GM23338 (cell line): ENCODE measurements around the gene FAM98C. TPM values are rescaled to one million over a fixed set of nuclear protein-coding genes. Genes with fewer than 3 reads are reported as not detected.

Experiments used
- ATAC-seq: fragments of 200-7000 bp; cut with Tn5 transposase; 3 replicates; pipeline ENCODE4 v1.9.1; 2020
- DNase-seq: peaks from one replicate; pipeline ENCODE4 v3.0.0-alpha.2; 2015; ENCODE audit warnings: low spot score
- H2AFZ ChIP-seq: fragments of 200-600 bp; sonication (generic); 2 replicates; pipeline ENCODE4 v1.8.0; 2016; ENCODE audit warnings: antibody characterized with exemption, mild to moderate bottlenecking, moderate library complexity
- H3F3A ChIP-seq: fragments of 200-600 bp; sonication (generic); replicated peaks from 2 replicates; pipeline ENCODE4 v1.8.0; 2017; ENCODE audit warnings: antibody characterized with exemption, mixed run types, low read depth
- H3K27ac ChIP-seq: fragments of 200-600 bp; sonication (generic); 2 replicates; pipeline ENCODE4 v1.6.1; 2016; ENCODE audit warnings: low read depth
- H3K27me3 ChIP-seq: fragments of 200-600 bp; sonication (generic); 2 replicates; pipeline ENCODE4 v1.8.0; 2016; ENCODE audit warnings: mild to moderate bottlenecking, mixed run types, moderate library complexity; ENCODE audit not compliant: insufficient read depth
- H3K36me3 ChIP-seq: fragments of 200-600 bp; sonication (generic); 2 replicates; pipeline ENCODE4 v1.8.0; 2016; ENCODE audit warnings: mild to moderate bottlenecking; ENCODE audit not compliant: insufficient read depth
- H3K4me1 ChIP-seq: fragments of 200-600 bp; sonication (generic); 2 replicates; pipeline ENCODE4 v1.8.0; 2016; ENCODE audit warnings: mild to moderate bottlenecking, moderate library complexity; ENCODE audit not compliant: insufficient read depth
- H3K4me2 ChIP-seq: fragments of 200-600 bp; sonication (generic); 2 replicates; pipeline ENCODE4 v1.7.1; 2017; ENCODE audit warnings: mixed run types
- H3K4me3 ChIP-seq: fragments of 200-600 bp; sonication (generic); 2 replicates; pipeline ENCODE4 v1.6.1; 2016; ENCODE audit warnings: mixed run types
- H3K79me2 ChIP-seq: fragments of 200-600 bp; sonication (generic); replicated peaks from 2 replicates; pipeline ENCODE4 v1.8.0; 2017; ENCODE audit warnings: mild to moderate bottlenecking; ENCODE audit not compliant: insufficient read depth
- H3K9me2 ChIP-seq: fragments of 200-600 bp; sonication (generic); 2 replicates; pipeline ENCODE4 v1.8.0; 2017; ENCODE audit not compliant: insufficient read depth
- H4K20me1 ChIP-seq: fragments of 200-600 bp; sonication (generic); replicated peaks from 2 replicates; pipeline ENCODE4 v1.8.0; 2017; ENCODE audit warnings: mild to moderate bottlenecking; ENCODE audit not compliant: insufficient read depth
- H3K27ac Mint-ChIP-seq: 2 replicates; pipeline ENCODE4 v1.8.0; 2020; ENCODE audit warnings: inconsistent platforms, mild to moderate bottlenecking, moderate library complexity, mixed read lengths
- H3K27me3 Mint-ChIP-seq: 3 replicates; pipeline ENCODE4 v1.8.0; 2022; ENCODE audit warnings: low read depth, mild to moderate bottlenecking, moderate library complexity, mixed read lengths, inconsistent platforms; ENCODE audit not compliant: insufficient read depth, poor library complexity
- H3K36me3 Mint-ChIP-seq: 3 replicates; pipeline ENCODE4 v1.8.0; 2021; ENCODE audit warnings: low read depth, mild to moderate bottlenecking, inconsistent platforms, moderate library complexity, mixed read lengths
- H3K4me1 Mint-ChIP-seq: 3 replicates; pipeline ENCODE4 v1.8.0; 2020; ENCODE audit warnings: mild to moderate bottlenecking, inconsistent platforms, mixed read lengths
- H3K4me3 Mint-ChIP-seq: 3 replicates; pipeline ENCODE4 v1.8.0; 2021; ENCODE audit warnings: moderate library complexity, mild to moderate bottlenecking, inconsistent platforms, mixed read lengths
- H3K9me3 Mint-ChIP-seq: 3 replicates; pipeline ENCODE4 v1.8.0; 2020; ENCODE audit warnings: moderate library complexity, mild to moderate bottlenecking, inconsistent platforms, mixed read lengths
- EZH2phosphoT487 ChIP-seq: fragments of 200-600 bp; sonication (generic); IDR thresholded peaks from one replicate; pipeline ENCODE4 v1.8.1; 2018; ENCODE audit warnings: antibody characterized with exemption; ENCODE audit not compliant: unreplicated experiment
- NANOG ChIP-seq: IDR thresholded peaks from 2 replicates; pipeline ENCODE4 v1.6.1; 2016; ENCODE audit warnings: antibody characterized with exemption, borderline replicate concordance
- POLR2AphosphoS5 ChIP-seq: IDR thresholded peaks from 2 replicates; pipeline ENCODE4 v1.6.1; 2016; ENCODE audit warnings: antibody characterized with exemption, low read depth
- STAT1 ChIP-seq: IDR thresholded peaks from one replicate; pipeline ENCODE4 v1.6.1; 2016; ENCODE audit warnings: antibody characterized with exemption; ENCODE audit not compliant: unreplicated experiment
- ZNF331 ChIP-seq: fragments of 250-450 bp; sonication (Bioruptor Pico); IDR thresholded peaks from 2 replicates; pipeline ENCODE4 v1.5.0; 2020; ENCODE audit warnings: low read depth, mild to moderate bottlenecking, moderate library complexity
- polyA plus RNA-seq: library from polyadenylated mRNA; unstranded; fragments of >200 nt; fragmentation: Nextera tagmentation; extraction: Ambion mirVana; gene quantifications from 2 replicates; pipeline ENCODE4 v1.2.1, GENCODE V29; 2016
- total RNA-seq: library from RNA; depleted of rRNA; stranded (reverse); fragments of >200 nt; shearing (Covaris generic); gene quantifications from 2 replicates; pipeline ENCODE4 v1.2.3, GENCODE V29; 2014
- TF ChIP-seq, protein P1 (sequence below): IDR thresholded peaks from 2 replicates; pipeline ENCODE4 v1.6.1; 2016; ENCODE audit warnings: antibody characterized with exemption
- TF ChIP-seq, protein P2 (sequence below), 2 experiments: fragments of 200-600 bp in 1 of 2; sonication (generic) in 1 of 2; conservative IDR thresholded peaks; 2 replicates each; pipeline versions ENCODE4 v1.5.1 to v1.6.1; 2016 to 2017; ENCODE audit warnings: antibody characterized with exemption in 2 of 2, low read depth in 2 of 2, mild to moderate bottlenecking in 2 of 2, moderate library complexity in 1 of 2
- TF ChIP-seq, protein P3 (sequence below): IDR thresholded peaks from one replicate; pipeline ENCODE4 v1.6.1; 2018; ENCODE audit warnings: antibody characterized with exemption; ENCODE audit not compliant: unreplicated experiment

Gene FAM98C
- total and polyA plus RNA-seq, 2 experiments from 2014 or later = 4.3 to 7.6 TPM

DNA sequence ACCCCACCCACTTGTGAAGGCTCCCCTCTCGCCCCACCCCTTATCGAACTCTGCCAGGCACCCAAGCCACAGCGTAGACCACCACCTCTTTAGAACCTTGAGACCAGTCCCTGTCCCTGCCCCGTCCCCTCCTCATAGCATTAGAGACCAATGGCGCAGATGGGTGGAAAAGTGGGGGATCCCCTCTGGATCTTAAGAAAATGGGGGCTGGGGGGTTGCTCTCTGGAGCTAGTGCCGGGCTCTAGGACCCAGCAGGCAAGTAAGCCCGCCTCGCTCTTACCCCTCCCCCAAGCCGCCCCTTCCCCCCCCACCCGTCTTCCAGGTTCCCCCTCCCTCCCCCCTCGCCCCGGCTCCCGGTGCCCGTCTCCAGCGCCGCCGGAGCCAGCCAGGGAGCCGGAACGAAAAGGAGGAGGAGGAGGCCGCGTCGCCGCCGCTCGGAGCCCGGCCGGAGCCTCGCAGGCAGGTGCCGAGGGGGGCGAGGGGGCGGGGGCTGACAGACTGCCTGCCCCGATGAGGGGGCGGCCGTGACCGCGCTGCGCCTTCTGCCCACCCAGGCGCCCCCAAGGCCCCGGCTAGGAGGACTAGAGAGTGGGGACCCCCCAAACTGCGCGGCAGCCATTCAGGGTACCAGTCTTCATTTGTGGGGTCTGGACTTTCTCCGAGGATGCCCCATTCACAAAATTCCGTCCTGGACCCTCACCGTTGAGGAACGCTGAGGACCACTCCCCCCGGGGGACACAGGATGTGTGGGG lies 14.4 kb upstream of the FAM98C start, which contains the start of gene SPRED3:
TSS of gene SPRED3 (plus strand) at position 349 of the 752 bp plus-strand sequence. CDS start 1,606 bp downstream, outside the sequence.
- ATAC-seq = peak; percentile 2
- peaks cover 3% of the 10 kb centered on the region; the same call in 1 of the 2 replicates for H3K36me3 ChIP-seq
- TF ChIP-seq, protein P1, sequence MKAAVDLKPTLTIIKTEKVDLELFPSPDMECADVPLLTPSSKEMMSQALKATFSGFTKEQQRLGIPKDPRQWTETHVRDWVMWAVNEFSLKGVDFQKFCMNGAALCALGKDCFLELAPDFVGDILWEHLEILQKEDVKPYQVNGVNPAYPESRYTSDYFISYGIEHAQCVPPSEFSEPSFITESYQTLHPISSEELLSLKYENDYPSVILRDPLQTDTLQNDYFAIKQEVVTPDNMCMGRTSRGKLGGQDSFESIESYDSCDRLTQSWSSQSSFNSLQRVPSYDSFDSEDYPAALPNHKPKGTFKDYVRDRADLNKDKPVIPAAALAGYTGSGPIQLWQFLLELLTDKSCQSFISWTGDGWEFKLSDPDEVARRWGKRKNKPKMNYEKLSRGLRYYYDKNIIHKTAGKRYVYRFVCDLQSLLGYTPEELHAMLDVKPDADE = no peak
- TF ChIP-seq STAT1 = no peak
- TF ChIP-seq POLR2AphosphoS5 = peak; percentile 2; the same call in 1 of the 2 replicates
- TF ChIP-seq, protein P2, sequence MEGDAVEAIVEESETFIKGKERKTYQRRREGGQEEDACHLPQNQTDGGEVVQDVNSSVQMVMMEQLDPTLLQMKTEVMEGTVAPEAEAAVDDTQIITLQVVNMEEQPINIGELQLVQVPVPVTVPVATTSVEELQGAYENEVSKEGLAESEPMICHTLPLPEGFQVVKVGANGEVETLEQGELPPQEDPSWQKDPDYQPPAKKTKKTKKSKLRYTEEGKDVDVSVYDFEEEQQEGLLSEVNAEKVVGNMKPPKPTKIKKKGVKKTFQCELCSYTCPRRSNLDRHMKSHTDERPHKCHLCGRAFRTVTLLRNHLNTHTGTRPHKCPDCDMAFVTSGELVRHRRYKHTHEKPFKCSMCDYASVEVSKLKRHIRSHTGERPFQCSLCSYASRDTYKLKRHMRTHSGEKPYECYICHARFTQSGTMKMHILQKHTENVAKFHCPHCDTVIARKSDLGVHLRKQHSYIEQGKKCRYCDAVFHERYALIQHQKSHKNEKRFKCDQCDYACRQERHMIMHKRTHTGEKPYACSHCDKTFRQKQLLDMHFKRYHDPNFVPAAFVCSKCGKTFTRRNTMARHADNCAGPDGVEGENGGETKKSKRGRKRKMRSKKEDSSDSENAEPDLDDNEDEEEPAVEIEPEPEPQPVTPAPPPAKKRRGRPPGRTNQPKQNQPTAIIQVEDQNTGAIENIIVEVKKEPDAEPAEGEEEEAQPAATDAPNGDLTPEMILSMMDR (conservative IDR thresholded peaks at IDR 0.05; ENCODE audit: low read depth in 2 of 2) = no peak
- TF ChIP-seq NANOG = no peak
- peak within 1 kb of the TSS; percentile 95 for H3K27ac ChIP-seq
- peak within 1 kb of the TSS; percentile 96 for H3K4me3 ChIP-seq
- H3K4me1 ChIP-seq = peaks cover 7% of the 10 kb centered on the region
- H2AFZ ChIP-seq = peak within 1 kb of the TSS; percentile 92
- DNase-seq = peak; percentile 85
- peaks cover 24% of the 10 kb centered on the region for H3K27me3 ChIP-seq
- Mint-ChIP-seq H3K36me3 (peaks cover 33% of the 10 kb centered on the region), H3K27ac (peak within 1 kb of the TSS; percentile 93), H3K4me3 (peak within 1 kb of the TSS; percentile 92), H3K9me3 (no peaks in the 10 kb centered on the region; the same call in 2 of the 3 replicates), H3K4me1 (peaks cover 46% of the 10 kb centered on the region), H3K27me3 (peaks cover 46% of the 10 kb centered on the region)
- peaks cover 7% of the 10 kb centered on the region for H4K20me1 ChIP-seq
- no peaks in the 10 kb centered on the region for H3K9me2 ChIP-seq
- H3K4me2 ChIP-seq = peak within 1 kb of the TSS; percentile 95
- H3K79me2 ChIP-seq = peaks cover 10% of the 10 kb centered on the region
- H3F3A ChIP-seq = peaks cover 16% of the 10 kb centered on the region

DNA sequence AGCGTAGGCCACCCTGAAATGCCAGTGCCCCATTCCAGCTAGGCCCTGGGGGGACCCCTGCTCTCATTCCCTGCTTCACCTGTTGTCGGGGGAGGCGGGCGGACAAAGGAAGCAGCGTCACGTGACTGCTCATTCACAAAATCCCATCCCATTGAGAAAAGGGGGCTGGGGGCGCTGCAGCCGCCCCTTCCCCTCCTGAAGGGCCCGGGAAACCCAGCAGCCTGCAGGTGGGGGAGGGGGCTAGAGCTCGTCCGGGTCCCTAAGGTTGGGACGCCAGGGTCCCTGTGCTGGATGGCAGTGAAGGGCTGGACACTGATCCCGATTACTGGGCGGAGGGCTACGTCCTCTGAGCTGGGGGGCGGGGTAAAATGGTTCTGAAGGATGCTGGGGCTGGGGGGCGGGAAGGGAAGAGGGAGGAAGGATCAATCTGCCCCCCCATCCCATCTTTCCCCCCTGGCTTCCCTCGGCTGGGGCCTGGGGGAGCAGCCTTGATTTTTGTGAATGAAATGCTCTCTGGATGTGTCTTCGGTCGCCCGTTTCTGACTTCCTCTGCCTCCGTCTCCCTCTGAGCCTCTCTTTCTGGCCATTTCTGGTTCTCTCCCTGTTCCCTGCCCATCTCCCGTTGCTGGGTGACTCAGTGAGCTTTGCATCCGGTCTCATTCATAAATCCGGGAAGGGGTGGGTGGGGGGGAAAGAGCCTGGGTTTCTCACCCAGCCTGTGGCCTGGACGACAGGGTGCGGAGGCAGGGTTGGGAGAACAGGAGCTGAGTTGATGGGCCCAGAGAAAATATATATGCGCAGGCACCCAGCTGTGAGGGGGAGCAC lies 13.6 kb upstream of the FAM98C start:
- Mint-ChIP-seq H3K27me3 (peaks cover 46% of the 10 kb centered on the region), H3K4me1 (peaks cover 51% of the 10 kb centered on the region)
- peaks cover 24% of the 10 kb centered on the region for H3K27me3 ChIP-seq

More for the DNA sequence above, 13.6 kb upstream of the FAM98C start:
- Histone ChIP-seq H3K4me3 (peak overlapping the region; percentile 96), H3K9me2 (no peaks in the 10 kb centered on the region), H3K27ac (peak overlapping the region; percentile 95), H3K36me3 (peaks cover 3% of the 10 kb centered on the region; the same call in 1 of the 2 replicates), H2AFZ (peak overlapping the region; percentile 81), H3K79me2 (peaks cover 10% of the 10 kb centered on the region), H3K4me2 (peak overlapping the region; percentile 95), H3F3A (peaks cover 19% of the 10 kb centered on the region), H3K4me1 (peaks cover 12% of the 10 kb centered on the region), H4K20me1 (peaks cover 7% of the 10 kb centered on the region)
- Mint-ChIP-seq H3K4me3 (peak overlapping the region; percentile 92), H3K9me3 (no peaks in the 10 kb centered on the region; the same call in 2 of the 3 replicates), H3K36me3 (peaks cover 36% of the 10 kb centered on the region), H3K27ac (peak overlapping the region; percentile 90)
- ATAC-seq = no peak
- DNase-seq = peak; percentile 66
- TF ChIP-seq, protein P3, sequence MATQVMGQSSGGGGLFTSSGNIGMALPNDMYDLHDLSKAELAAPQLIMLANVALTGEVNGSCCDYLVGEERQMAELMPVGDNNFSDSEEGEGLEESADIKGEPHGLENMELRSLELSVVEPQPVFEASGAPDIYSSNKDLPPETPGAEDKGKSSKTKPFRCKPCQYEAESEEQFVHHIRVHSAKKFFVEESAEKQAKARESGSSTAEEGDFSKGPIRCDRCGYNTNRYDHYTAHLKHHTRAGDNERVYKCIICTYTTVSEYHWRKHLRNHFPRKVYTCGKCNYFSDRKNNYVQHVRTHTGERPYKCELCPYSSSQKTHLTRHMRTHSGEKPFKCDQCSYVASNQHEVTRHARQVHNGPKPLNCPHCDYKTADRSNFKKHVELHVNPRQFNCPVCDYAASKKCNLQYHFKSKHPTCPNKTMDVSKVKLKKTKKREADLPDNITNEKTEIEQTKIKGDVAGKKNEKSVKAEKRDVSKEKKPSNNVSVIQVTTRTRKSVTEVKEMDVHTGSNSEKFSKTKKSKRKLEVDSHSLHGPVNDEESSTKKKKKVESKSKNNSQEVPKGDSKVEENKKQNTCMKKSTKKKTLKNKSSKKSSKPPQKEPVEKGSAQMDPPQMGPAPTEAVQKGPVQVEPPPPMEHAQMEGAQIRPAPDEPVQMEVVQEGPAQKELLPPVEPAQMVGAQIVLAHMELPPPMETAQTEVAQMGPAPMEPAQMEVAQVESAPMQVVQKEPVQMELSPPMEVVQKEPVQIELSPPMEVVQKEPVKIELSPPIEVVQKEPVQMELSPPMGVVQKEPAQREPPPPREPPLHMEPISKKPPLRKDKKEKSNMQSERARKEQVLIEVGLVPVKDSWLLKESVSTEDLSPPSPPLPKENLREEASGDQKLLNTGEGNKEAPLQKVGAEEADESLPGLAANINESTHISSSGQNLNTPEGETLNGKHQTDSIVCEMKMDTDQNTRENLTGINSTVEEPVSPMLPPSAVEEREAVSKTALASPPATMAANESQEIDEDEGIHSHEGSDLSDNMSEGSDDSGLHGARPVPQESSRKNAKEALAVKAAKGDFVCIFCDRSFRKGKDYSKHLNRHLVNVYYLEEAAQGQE = no peak
- TF ChIP-seq, protein P2 (conservative IDR thresholded peaks at IDR 0.05; ENCODE audit: low read depth in 2 of 2) = 0 out of 4 replicates have a peak, but pooled peaks of 1 of the 2 experiments have one; percentile 9
- TF ChIP-seq ZNF331 (CRISPR knock-in tag) (no peak), POLR2AphosphoS5 (peak; percentile 31; the same call in 1 of the 2 replicates), EZH2phosphoT487 (no peak)
